T-helper 1 cell (primary cell): ENCODE results near the gene VAC14.

Experiments used
- DNase-seq, 5 donors: peaks; one replicate each; pipeline ENCODE4 v3.0.0-alpha.2; 2012 to 2020

The VAC14 gene

GRCh38 chr16:70723740-70724145 lies 77.2 kb downstream of the VAC14 start:
- DNase-seq: no peak

GRCh38 chr16:70721202-70721963 lies 79.6 kb downstream of the VAC14 start:
- no peak for DNase-seq

GRCh38 chr16:70720425-70721201 lies 80.3 kb downstream of the VAC14 start:
- no peak for DNase-seq

- DNase-seq: no peak
Observed at GRCh38 chr16:70717065-70717464, 83.9 kb downstream of the VAC14 start.

GRCh38 chr16:70715860-70716357 lies 85.0 kb downstream of the VAC14 start:
- no peak for DNase-seq

GRCh38 chr16:70715055-70715858 lies 85.7 kb downstream of the VAC14 start:
- no peak for DNase-seq

- no peak for DNase-seq
Observed at GRCh38 chr16:70714581-70715054, 86.3 kb downstream of the VAC14 start.

- no peak for DNase-seq
Observed at GRCh38 chr16:70713824-70714223, 87.1 kb downstream of the VAC14 start.

GRCh38 chr16:70713342-70713741 lies 87.6 kb downstream of the VAC14 start:
- no peak for DNase-seq

GRCh38 chr16:70712942-70713341 lies 88.0 kb downstream of the VAC14 start:
- DNase-seq: no peak

GRCh38 chr16:70712359-70712758 lies 88.6 kb downstream of the VAC14 start:
- no peak for DNase-seq

- no peak for DNase-seq
Observed at GRCh38 chr16:70711211-70712031, 89.5 kb downstream of the VAC14 start.

- no peak for DNase-seq
Observed at GRCh38 chr16:70710422-70711210, 90.3 kb downstream of the VAC14 start.

- DNase-seq: no peak
Observed at GRCh38 chr16:70709942-70710341, 91.0 kb downstream of the VAC14 start.

GRCh38 chr16:70709457-70709856 lies 91.5 kb downstream of the VAC14 start:
- DNase-seq: no peak

- DNase-seq: no peak
Observed at GRCh38 chr16:70708366-70709246, 92.4 kb downstream of the VAC14 start.

GRCh38 chr16:70706948-70707465 lies 94.0 kb downstream of the VAC14 start:
- no peak for DNase-seq

- DNase-seq: no peak
Observed at GRCh38 chr16:70705056-70705455, 95.9 kb downstream of the VAC14 start.

- DNase-seq: no peak
Observed at GRCh38 chr16:70704586-70704985, 96.4 kb downstream of the VAC14 start.

GRCh38 chr16:70703835-70704381 lies 97.0 kb downstream of the VAC14 start:
- no peak for DNase-seq
